Lower leg skin (tissue), 3 donors: ENCODE data around the gene IL24.

Experiments
- CTCF ChIP-seq, 3 donors: fragments of 450-650 bp; IDR thresholded peaks; one replicate each; pipeline ENCODE4 v1.5.1; 2016; ENCODE audit warnings: antibody characterized with exemption in 3 of 3, mild to moderate bottlenecking in 3 of 3, moderate library complexity in 2 of 3
- POLR2A ChIP-seq, 2 donors: fragments of 450-650 bp; IDR thresholded peaks; one replicate each; pipeline ENCODE4 v1.6.1; 2016 to 2017; ENCODE audit warnings: antibody characterized with exemption in 2 of 2, mild to moderate bottlenecking in 1 of 2, moderate library complexity in 1 of 2

GRCh38 chr1:206897175-206897574, at the start of gene IL24:
- TF ChIP-seq CTCF (IDR thresholded peaks at IDR 0.05) (no peak), POLR2A (IDR thresholded peaks at IDR 0.05) (no peak)
